ENCODE measurements around the gene NCBP1.

The NCBP1 gene

GRCh38 chr9:97635026-97635425 is 1.4 kb downstream of the NCBP1 start:
- no peak for DNase-seq (ENCODE audit: low read depth, low spot score)
- in situ Hi-C loops (cut with HindIII; ENCODE audit: low sequenced_read_pairs): no loop called here
- TF ChIP-seq CTCF (IDR thresholded peaks at IDR 0.05; ENCODE audit: low read depth, low read length): no peak
- H3K4me3 ChIP-seq (ENCODE audit: low read depth, low read length): peak overlapping the region; percentile 77

GRCh38 chr9:97636903-97637302 is 3.3 kb downstream of the NCBP1 start:
- DNase-seq (ENCODE audit: low read depth, low spot score): no peak
- TF ChIP-seq CTCF (IDR thresholded peaks at IDR 0.05; ENCODE audit: low read depth, low read length): no peak
- in situ Hi-C loops (cut with HindIII; ENCODE audit: low sequenced_read_pairs): no loop called here
- no peak overlapping the region for H3K4me3 ChIP-seq (ENCODE audit: low read depth, low read length)

- no peak overlapping the region for H3K4me3 ChIP-seq (ENCODE audit: low read depth, low read length)
- no peak for DNase-seq (ENCODE audit: low read depth, low spot score)
- peak; percentile 19 for TF ChIP-seq CTCF (IDR thresholded peaks at IDR 0.05; ENCODE audit: low read depth, low read length)
- in situ Hi-C loops (cut with HindIII; ENCODE audit: low sequenced_read_pairs): no loop called here
Measured at GRCh38 chr9:97638666-97639065, 5.0 kb downstream of the NCBP1 start.

GRCh38 chr9:97640325-97640724 is 6.7 kb downstream of the NCBP1 start:
- in situ Hi-C loops (cut with HindIII; ENCODE audit: low sequenced_read_pairs): no loop called here
- no peak overlapping the region for H3K4me3 ChIP-seq (ENCODE audit: low read depth, low read length)
- DNase-seq (ENCODE audit: low read depth, low spot score): no peak
- no peak for TF ChIP-seq CTCF (IDR thresholded peaks at IDR 0.05; ENCODE audit: low read depth, low read length)

- no peak for DNase-seq (ENCODE audit: low read depth, low spot score)
- no peak for TF ChIP-seq CTCF (IDR thresholded peaks at IDR 0.05; ENCODE audit: low read depth, low read length)
- H3K4me3 ChIP-seq (ENCODE audit: low read depth, low read length): no peak overlapping the region
- in situ Hi-C loops (cut with HindIII; ENCODE audit: low sequenced_read_pairs): no loop called here
Measured at GRCh38 chr9:97645720-97646119, 12.1 kb downstream of the NCBP1 start.

- no peak overlapping the region for H3K4me3 ChIP-seq (ENCODE audit: low read depth, low read length)
- no peak for TF ChIP-seq CTCF (IDR thresholded peaks at IDR 0.05; ENCODE audit: low read depth, low read length)
- in situ Hi-C loops (cut with HindIII; ENCODE audit: low sequenced_read_pairs): no loop called here
- DNase-seq (ENCODE audit: low read depth, low spot score): no peak
Measured at GRCh38 chr9:97647996-97648395, 14.4 kb downstream of the NCBP1 start.

GRCh38 chr9:97651646-97652045 is 18.0 kb downstream of the NCBP1 start:
- H3K4me3 ChIP-seq (ENCODE audit: low read depth, low read length): no peak overlapping the region
- in situ Hi-C loops (cut with HindIII; ENCODE audit: low sequenced_read_pairs): no loop called here
- DNase-seq (ENCODE audit: low read depth, low spot score): no peak
- TF ChIP-seq CTCF (IDR thresholded peaks at IDR 0.05; ENCODE audit: low read depth, low read length): no peak

All from astrocyte of the spinal cord (primary cell).